ENCODE measurements around the gene MEF2C. TPM values are rescaled to one million over a fixed set of nuclear protein-coding genes. Genes with fewer than 3 reads are reported as not detected.
A peak's percentile ranks its signal among the peaks of the same experiment; 100 is the strongest.

The MEF2C gene
- total and polyA plus RNA-seq, 11 donors = 15.5 to 98.5 (median 56.2) TPM

DNA sequence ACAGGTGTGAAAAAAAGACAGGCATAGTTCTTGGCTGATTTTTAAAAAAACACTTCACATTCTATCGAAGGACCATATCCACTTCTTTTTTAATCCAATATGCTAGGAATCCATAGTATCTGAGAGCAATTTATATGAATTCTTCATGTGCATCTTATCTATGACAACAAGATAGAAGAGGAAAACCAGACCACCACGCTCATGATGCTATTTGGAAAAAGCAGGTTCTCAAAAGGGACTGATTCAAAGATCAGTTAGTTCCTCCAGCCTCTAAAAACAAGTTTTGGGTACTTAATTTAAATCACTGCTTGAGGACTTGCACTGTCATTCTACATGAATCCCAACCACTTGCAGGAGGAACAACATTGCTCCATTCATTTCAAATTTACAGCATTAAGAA is 6.3 kb downstream of the MEF2C start:
- peak overlapping the region in 8 of 12 donors; percentile 1 to 74 (median 46) for H3K4me3 ChIP-seq
- no peaks in the 10 kb centered on the region for H3K36me3 ChIP-seq
- H3K9me3 ChIP-seq = no peaks in the 10 kb centered on the region
- 17 to 24% (median 21%) methylated on average over 2 of the region's 2 CpGs for WGBS, 4 donors
- peak overlapping the region in 9 of 12 donors; percentile 4 to 93 (median 61) for H3K27ac ChIP-seq
- H3K4me1 ChIP-seq = peaks cover 0 to 66% (median 41%) of the 10 kb centered on the region in 12 donors
- TF ChIP-seq POLR2A (IDR thresholded peaks at IDR 0.05) = no peak
- TF ChIP-seq CTCF (IDR thresholded peaks at IDR 0.05) = no peak
- ATAC-seq = no peak
- no peak for DNase-seq
- intact Hi-C loops (cut with DNase I) = loop anchor here in 2 of 10 donors (5.0 kb wide), 2 partner anchors 39 to 89 kb away; no protein-coding TSS in a partner anchor
- no peaks in the 10 kb centered on the region for H3K27me3 ChIP-seq

DNA sequence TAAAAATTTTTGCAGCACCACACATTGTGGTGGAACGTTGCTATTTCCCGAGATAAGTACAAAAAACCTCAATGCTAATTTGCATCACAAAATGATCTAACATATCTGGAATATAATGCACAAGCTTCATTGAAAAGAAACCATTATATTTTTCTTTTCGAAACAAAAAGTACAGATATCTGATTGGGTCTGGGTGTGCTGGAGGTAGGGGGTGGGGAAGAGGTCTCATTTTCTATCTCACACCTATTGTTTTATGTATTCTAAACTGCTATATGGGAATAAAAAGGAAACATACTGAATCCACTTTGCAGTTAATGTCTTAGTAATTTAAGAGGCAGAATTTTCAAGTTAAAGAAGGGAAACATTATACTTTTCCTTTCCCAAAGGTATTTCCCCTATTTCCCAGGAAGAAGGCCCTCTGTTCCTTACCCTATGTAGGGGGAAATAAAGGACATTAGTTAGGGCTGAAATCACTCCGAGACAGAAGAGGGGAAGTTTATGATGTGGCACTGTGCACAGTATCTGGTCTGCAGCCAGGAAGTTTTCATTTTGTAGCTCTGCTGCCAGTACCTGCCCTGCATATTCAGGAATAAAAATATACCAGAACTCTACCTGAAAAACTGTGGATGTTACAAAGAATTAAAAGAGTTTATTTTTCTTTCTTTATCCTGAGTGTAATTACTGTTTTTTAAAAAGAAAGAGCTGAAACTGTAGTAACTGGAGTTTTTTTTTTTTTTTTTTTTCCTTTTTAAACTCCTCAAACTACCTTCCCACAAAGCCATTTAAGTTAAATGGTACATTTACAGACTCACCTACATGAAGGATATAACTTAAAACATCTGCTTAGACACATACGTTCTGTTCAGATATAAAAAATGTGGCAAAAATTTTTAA is 7.4 kb downstream of the MEF2C start:
- Histone ChIP-seq H3K4me3 (peak overlapping the region in 9 of 12 donors; percentile 3 to 74 (median 22)), H3K36me3 (peaks cover 0 to 5% (median 0%) of the 10 kb centered on the region in 9 donors), H3K27me3 (no peaks in the 10 kb centered on the region), H3K9me3 (no peaks in the 10 kb centered on the region), H3K27ac (peak overlapping the region in 10 of 12 donors; percentile 8 to 93 (median 56)), H3K4me1 (peaks cover 1 to 75% (median 45%) of the 10 kb centered on the region in 12 donors)
- WGBS, 4 donors = 23 to 26% (median 23%) methylated on average over 5 of the region's 5 CpGs
- no peak for DNase-seq
- intact Hi-C loops (cut with DNase I) = loop anchor here in 2 of 10 donors (5.0 kb wide), 2 partner anchors 38 to 88 kb away; no protein-coding TSS in a partner anchor
- TF ChIP-seq CTCF (IDR thresholded peaks at IDR 0.05) (no peak), POLR2A (IDR thresholded peaks at IDR 0.05) (no peak)
- peak in 3 of 4 donors; percentile 59 to 68 (median 66) for ATAC-seq

- no peak for ATAC-seq
- H3K4me1 ChIP-seq = peaks cover 4 to 80% (median 48%) of the 10 kb centered on the region in 12 donors
- intact Hi-C loops (cut with DNase I) = no loop called here
Measured at GRCh38 chr5:88873447-88873846, 9.5 kb downstream of the MEF2C start.

More at GRCh38 chr5:88873447-88873846, 9.5 kb downstream of the MEF2C start:
- TF ChIP-seq POLR2A (IDR thresholded peaks at IDR 0.05) = no peak
- TF ChIP-seq CTCF (IDR thresholded peaks at IDR 0.05) = no peak
- peak overlapping the region in 9 of 12 donors; percentile 4 to 24 (median 13) for H3K4me3 ChIP-seq
- peak overlapping the region in 6 of 12 donors; percentile 2 to 47 (median 20) for H3K27ac ChIP-seq
- H3K27me3 ChIP-seq = no peaks in the 10 kb centered on the region
- WGBS, 4 donors = 56 to 66% (median 62%) methylated on average over 6 of the region's 6 CpGs
- no peaks in the 10 kb centered on the region for H3K9me3 ChIP-seq
- DNase-seq = no peak
- peaks cover 0 to 5% (median 0%) of the 10 kb centered on the region in 9 donors for H3K36me3 ChIP-seq
